Measurements from ENCODE around the gene MDH1B. TPM values are rescaled to one million over a fixed set of nuclear protein-coding genes. Genes with fewer than 3 reads are reported as not detected.
"Not testable (repeated sequence)": the region's sequence is repeated elsewhere in the genome, so short reads cannot be mapped to it uniquely, and the experiment has no call there.

MDH1B gene
- total RNA-seq, 1 experiment from 2014 or later: 1.3 TPM

DNA sequence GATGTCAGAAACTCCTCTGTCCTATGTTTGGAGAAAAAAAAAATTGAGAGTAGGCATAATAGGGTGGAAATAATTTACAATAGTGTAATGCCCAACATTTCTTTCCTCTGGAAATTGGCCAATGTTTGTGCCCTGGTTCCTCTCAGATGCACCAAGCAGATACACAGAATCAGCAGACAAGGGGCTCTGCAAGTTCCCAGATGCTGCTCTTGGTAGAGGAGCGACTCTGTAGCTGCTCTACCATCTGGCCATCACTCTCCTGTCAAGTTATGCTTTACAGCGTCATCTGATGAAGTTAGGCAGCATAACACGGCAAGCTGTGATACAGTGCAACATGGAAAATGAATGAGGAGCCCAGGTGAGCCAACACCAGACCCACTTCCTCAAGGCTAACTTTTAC, 48.5 kb downstream of the MDH1B start:
- H3K36me3 Mint-ChIP-seq (ENCODE audit: insufficient read depth in 1 of 3, low read depth in 3 of 3): no peaks in the 10 kb centered on the region; a peak in 1 of 7 replicates

DNA sequence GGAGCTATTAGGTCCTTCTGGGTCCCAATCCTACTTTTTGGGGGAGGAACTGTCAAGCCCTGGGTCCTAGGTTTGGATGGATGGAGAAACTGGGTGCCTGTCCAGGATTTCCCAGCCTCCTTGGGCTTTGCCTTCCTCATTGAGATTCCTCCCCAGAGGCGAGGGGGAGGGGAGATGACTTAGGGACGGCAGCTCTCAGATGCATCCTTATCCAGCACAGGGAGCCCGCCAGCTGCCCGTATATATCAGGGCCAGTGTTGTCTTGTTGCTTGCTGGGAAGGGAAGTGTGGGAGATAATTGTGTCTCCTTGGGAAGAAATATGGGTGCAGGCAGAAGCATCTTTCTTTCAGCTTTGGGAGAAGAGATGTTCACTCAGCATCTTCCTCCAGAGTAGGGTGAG, 49.9 kb downstream of the MDH1B start:
- H2BK20ac ChIP-seq (ENCODE audit: low read depth, low read length, poor library complexity, severe bottlenecking); H3K79me2 ChIP-seq (ENCODE audit: insufficient read depth, low read length); H3K23me2 ChIP-seq (ENCODE audit: insufficient read length, low read depth, low read length, poor library complexity, severe bottlenecking); H2AFZ ChIP-seq (ENCODE audit: low read length); H3K23ac ChIP-seq (ENCODE audit: insufficient read length, low read depth, low read length); H3K18ac ChIP-seq (ENCODE audit: insufficient read length, low read depth, low read length); H4K5ac ChIP-seq (ENCODE audit: insufficient read length, low read depth, low read length); H3K27me3 ChIP-seq (ENCODE audit: insufficient read depth, low read length); H3K56ac ChIP-seq (ENCODE audit: insufficient read length, low read depth, low read length); H3K4ac ChIP-seq (ENCODE audit: low read depth, low read length); H2BK12ac ChIP-seq (ENCODE audit: insufficient read length, low read depth, low read length); DNase-seq; H3K14ac ChIP-seq (ENCODE audit: insufficient read depth, low read length); H3K4me1 ChIP-seq (ENCODE audit: insufficient read depth, low read length); H2BK120ac ChIP-seq (ENCODE audit: low read depth, low read length, poor library complexity, severe bottlenecking); H3K4me2 ChIP-seq (ENCODE audit: insufficient read depth, insufficient read length, low read length); H3K27ac ChIP-seq (ENCODE audit: insufficient read length, low read depth, low read length); H3T11ph ChIP-seq (ENCODE audit: low read length); H2BK5ac ChIP-seq (ENCODE audit: insufficient read length, low read length); H4K8ac ChIP-seq (replicated peaks; ENCODE audit: insufficient read length, low read depth, low read length); H4K20me1 ChIP-seq (ENCODE audit: control insufficient read depth, insufficient read depth, insufficient read length); H3K79me1 ChIP-seq (ENCODE audit: insufficient read depth, low read depth, low read length, poor library complexity, severe bottlenecking); H3K4me3 Mint-ChIP-seq; H3K9me3 ChIP-seq (ENCODE audit: control insufficient read depth, low read depth, low read length); H3K9ac ChIP-seq (ENCODE audit: extremely low read depth, insufficient read length, low read length); H2BK15ac ChIP-seq (ENCODE audit: low read depth, low read length); H3K9me3 Mint-ChIP-seq; H2AK5ac ChIP-seq (ENCODE audit: insufficient read length, low read length); H4K91ac ChIP-seq (ENCODE audit: insufficient read length, low read depth, low read length); H3K36me3 Mint-ChIP-seq (ENCODE audit: insufficient read depth in 1 of 3, low read depth in 3 of 3); H3K27ac Mint-ChIP-seq: not testable (repeated sequence)
- peaks cover 14% of the 10 kb centered on the region in 2 experiments for H3K4me1 Mint-ChIP-seq
- no CpG with 5 or more reads among the region's 4 CpGs for WGBS (ENCODE audit: extremely low coverage, insufficient read length, low lambda C conversion rate)
- peaks cover 46% of the 10 kb centered on the region for H3K27me3 Mint-ChIP-seq (ENCODE audit: low read depth)

More for the DNA sequence above, 48.5 kb downstream of the MDH1B start:
- H4K8ac ChIP-seq (replicated peaks; ENCODE audit: insufficient read length, low read depth, low read length): no peak overlapping the region
- no peaks in the 10 kb centered on the region; the same call in 1 of the 2 replicates for H3K27me3 ChIP-seq (ENCODE audit: insufficient read depth, low read length)
- no peak overlapping the region for H2BK12ac ChIP-seq (ENCODE audit: insufficient read length, low read depth, low read length)
- H2BK5ac ChIP-seq (ENCODE audit: insufficient read length, low read length): no peak overlapping the region
- no peak overlapping the region for H3K23ac ChIP-seq (ENCODE audit: insufficient read length, low read depth, low read length)
- H3K4me1 ChIP-seq (ENCODE audit: insufficient read depth, low read length): peaks cover 8% of the 10 kb centered on the region; the same call in 1 of the 2 replicates
- Mint-ChIP-seq H3K4me1 (peaks cover 14% of the 10 kb centered on the region in 2 experiments), H3K27me3 (ENCODE audit: low read depth) (peaks cover 46% of the 10 kb centered on the region), H3K27ac (no peak overlapping the region), H3K9me3 (peaks cover 0 to 6% of the 10 kb centered on the region in 2 experiments; a peak in 2 of 5 replicates), H3K4me3 (no peak overlapping the region)
- H2AK5ac ChIP-seq (ENCODE audit: insufficient read length, low read length): no peak overlapping the region
- H3K4ac ChIP-seq (ENCODE audit: low read depth, low read length): no peak overlapping the region
- no CpG with 5 or more reads among the region's 3 CpGs for WGBS (ENCODE audit: extremely low coverage, insufficient read length, low lambda C conversion rate)
- no peak overlapping the region for H2AFZ ChIP-seq (ENCODE audit: low read length)
- no peaks in the 10 kb centered on the region for H3K9me3 ChIP-seq (ENCODE audit: control insufficient read depth, low read depth, low read length)
- no peak overlapping the region for H3K4me2 ChIP-seq (ENCODE audit: insufficient read depth, insufficient read length, low read length)
- no peak overlapping the region for H2BK120ac ChIP-seq (ENCODE audit: low read depth, low read length, poor library complexity, severe bottlenecking)
- H3T11ph ChIP-seq (ENCODE audit: low read length): no peak overlapping the region
- no peak overlapping the region for H3K9ac ChIP-seq (ENCODE audit: extremely low read depth, insufficient read length, low read length)
- no peaks in the 10 kb centered on the region for H3K79me2 ChIP-seq (ENCODE audit: insufficient read depth, low read length)
- no peak for DNase-seq
- no peak overlapping the region for H4K5ac ChIP-seq (ENCODE audit: insufficient read length, low read depth, low read length)
- no peak overlapping the region for H3K18ac ChIP-seq (ENCODE audit: insufficient read length, low read depth, low read length)
- no peaks in the 10 kb centered on the region for H3K23me2 ChIP-seq (ENCODE audit: insufficient read length, low read depth, low read length, poor library complexity, severe bottlenecking)
- TF ChIP-seq, protein P1, sequence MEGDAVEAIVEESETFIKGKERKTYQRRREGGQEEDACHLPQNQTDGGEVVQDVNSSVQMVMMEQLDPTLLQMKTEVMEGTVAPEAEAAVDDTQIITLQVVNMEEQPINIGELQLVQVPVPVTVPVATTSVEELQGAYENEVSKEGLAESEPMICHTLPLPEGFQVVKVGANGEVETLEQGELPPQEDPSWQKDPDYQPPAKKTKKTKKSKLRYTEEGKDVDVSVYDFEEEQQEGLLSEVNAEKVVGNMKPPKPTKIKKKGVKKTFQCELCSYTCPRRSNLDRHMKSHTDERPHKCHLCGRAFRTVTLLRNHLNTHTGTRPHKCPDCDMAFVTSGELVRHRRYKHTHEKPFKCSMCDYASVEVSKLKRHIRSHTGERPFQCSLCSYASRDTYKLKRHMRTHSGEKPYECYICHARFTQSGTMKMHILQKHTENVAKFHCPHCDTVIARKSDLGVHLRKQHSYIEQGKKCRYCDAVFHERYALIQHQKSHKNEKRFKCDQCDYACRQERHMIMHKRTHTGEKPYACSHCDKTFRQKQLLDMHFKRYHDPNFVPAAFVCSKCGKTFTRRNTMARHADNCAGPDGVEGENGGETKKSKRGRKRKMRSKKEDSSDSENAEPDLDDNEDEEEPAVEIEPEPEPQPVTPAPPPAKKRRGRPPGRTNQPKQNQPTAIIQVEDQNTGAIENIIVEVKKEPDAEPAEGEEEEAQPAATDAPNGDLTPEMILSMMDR (conservative IDR thresholded peaks at IDR 0.05): no peak
- no peak overlapping the region for H2BK15ac ChIP-seq (ENCODE audit: low read depth, low read length)
- H3K27ac ChIP-seq (ENCODE audit: insufficient read length, low read depth, low read length): no peak overlapping the region
- no peak overlapping the region for H3K56ac ChIP-seq (ENCODE audit: insufficient read length, low read depth, low read length)
- no peak overlapping the region for H3K14ac ChIP-seq (ENCODE audit: insufficient read depth, low read length)
- H4K20me1 ChIP-seq (ENCODE audit: control insufficient read depth, insufficient read depth, insufficient read length): no peaks in the 10 kb centered on the region
- H2BK20ac ChIP-seq (ENCODE audit: low read depth, low read length, poor library complexity, severe bottlenecking): no peak overlapping the region
- H4K91ac ChIP-seq (ENCODE audit: insufficient read length, low read depth, low read length): no peak overlapping the region
- H3K79me1 ChIP-seq (ENCODE audit: insufficient read depth, low read depth, low read length, poor library complexity, severe bottlenecking): no peaks in the 10 kb centered on the region
